ENCODE results near the gene FBXO28. TPM values are rescaled to one million over a fixed set of nuclear protein-coding genes. Genes with fewer than 3 reads are reported as not detected.

FBXO28 gene
- polyA plus RNA-seq, 1 donor (not counting 4 experiments of a cell fraction or from before 2014, with no cell fraction given), result 36.5 TPM

DNA sequence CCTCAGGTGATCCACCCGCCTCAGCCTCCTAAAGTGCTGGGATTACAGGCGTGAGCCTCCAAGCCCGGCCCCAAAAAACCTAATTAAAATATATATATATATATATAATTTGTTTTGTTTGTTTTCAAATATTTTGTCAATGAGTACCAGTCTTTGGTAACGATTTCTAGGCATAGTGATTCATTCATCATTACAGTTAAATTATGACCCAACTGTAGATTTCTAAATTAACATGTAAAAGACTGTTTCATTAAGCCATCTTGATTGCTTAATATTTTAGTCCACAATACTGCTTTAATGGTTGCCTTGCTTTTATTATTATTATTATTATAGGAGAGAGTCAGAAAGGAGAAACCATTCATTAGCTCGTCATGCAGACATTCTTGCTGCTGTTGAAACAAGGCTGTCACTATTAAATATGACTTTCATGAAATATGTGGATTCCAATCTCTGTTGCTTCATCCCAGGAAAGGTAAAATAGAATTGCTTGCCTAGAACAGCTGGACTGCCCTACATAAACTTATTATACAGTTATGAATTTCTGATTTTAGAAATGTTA is 19.9 kb downstream of the FBXO28 start:
- Histone ChIP-seq H3K27ac (ENCODE audit: control insufficient read depth, insufficient read depth, low read length) (peak overlapping the region; percentile 56), H3K9me1 (ENCODE audit: control insufficient read depth, extremely low read depth, insufficient read depth, low read length) (no peaks in the 10 kb centered on the region), H4K20me1 (ENCODE audit: control insufficient read depth, extremely low read depth, insufficient read depth, low read length) (no peaks in the 10 kb centered on the region), H3K9ac (ENCODE audit: control insufficient read depth, extremely low read depth, insufficient read depth, low read length) (no peak overlapping the region), H3K4me1 (ENCODE audit: control insufficient read depth, extremely low read depth, insufficient read depth, low read length) (peaks cover 15% of the 10 kb centered on the region), H2AFZ (ENCODE audit: control insufficient read depth, low read length) (no peak overlapping the region), H3K4me2 (ENCODE audit: control insufficient read depth, extremely low read depth, insufficient read depth, low read depth, low read length) (no peak overlapping the region), H3K79me2 (ENCODE audit: control insufficient read depth, insufficient read depth, low read length) (peaks cover 11% of the 10 kb centered on the region), H3K27me3 (ENCODE audit: control insufficient read depth, extremely low read depth, insufficient read depth, low read length) (no peaks in the 10 kb centered on the region), H3K4me3 (ENCODE audit: control insufficient read depth in 2 of 3, extremely low read depth in 1 of 3, insufficient read depth in 2 of 3, low read depth in 1 of 3, low read length in 3 of 3) (no peak overlapping the region), H3K36me3 (ENCODE audit: control insufficient read depth in 2 of 2, extremely low read depth in 1 of 2, insufficient read depth in 2 of 2, low read length in 2 of 2) (peaks cover 6 to 13% of the 10 kb centered on the region in 2 experiments), H3K9me3 (ENCODE audit: control insufficient read depth, low read depth, low read length) (no peaks in the 10 kb centered on the region)
- dilution Hi-C loops (cut with MboI; ENCODE audit: extremely low pct_ligation_motif_present, low sequenced_read_pairs), result no loop called here
- FAIRE-seq (no peak), DNase-seq (ENCODE audit: low read depth, low spot score) (no peak)
- no peak for TF ChIP-seq EZH2 (IDR thresholded peaks at IDR 0.05; ENCODE audit: low read length)

DNA sequence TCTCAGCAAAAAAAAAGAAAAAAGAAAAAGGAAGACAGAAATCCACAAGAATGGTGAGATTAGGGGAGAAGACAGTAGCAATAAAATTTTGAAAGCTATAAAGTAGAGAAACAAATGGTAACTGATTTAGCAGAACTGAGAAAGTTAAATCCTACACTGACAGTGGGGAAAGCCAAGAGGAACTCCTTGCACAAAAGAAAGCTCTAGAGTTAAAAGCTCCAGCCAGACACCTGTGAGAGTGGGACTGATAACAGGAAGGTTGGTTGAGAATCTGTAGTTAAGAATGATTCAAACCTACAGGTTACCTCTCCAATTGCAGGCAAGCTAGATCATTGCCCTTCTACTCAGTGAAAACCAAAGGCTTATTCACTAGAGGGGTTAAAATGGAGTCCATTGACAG is 23.6 kb downstream of the FBXO28 start:
- dilution Hi-C loops (cut with MboI; ENCODE audit: extremely low pct_ligation_motif_present, low sequenced_read_pairs), result no loop called here
- FAIRE-seq (no peak), DNase-seq (ENCODE audit: low read depth, low spot score) (no peak)
- Histone ChIP-seq H3K4me1 (ENCODE audit: control insufficient read depth, extremely low read depth, insufficient read depth, low read length) (peaks cover 10% of the 10 kb centered on the region), H3K27ac (ENCODE audit: control insufficient read depth, insufficient read depth, low read length) (no peak overlapping the region), H3K9me3 (ENCODE audit: control insufficient read depth, low read depth, low read length) (no peaks in the 10 kb centered on the region), H3K4me3 (ENCODE audit: control insufficient read depth in 2 of 3, extremely low read depth in 1 of 3, insufficient read depth in 2 of 3, low read depth in 1 of 3, low read length in 3 of 3) (no peak overlapping the region), H3K27me3 (ENCODE audit: control insufficient read depth, extremely low read depth, insufficient read depth, low read length) (no peaks in the 10 kb centered on the region), H3K9ac (ENCODE audit: control insufficient read depth, extremely low read depth, insufficient read depth, low read length) (no peak overlapping the region), H3K79me2 (ENCODE audit: control insufficient read depth, insufficient read depth, low read length) (no peaks in the 10 kb centered on the region), H3K4me2 (ENCODE audit: control insufficient read depth, extremely low read depth, insufficient read depth, low read depth, low read length) (no peak overlapping the region), H3K9me1 (ENCODE audit: control insufficient read depth, extremely low read depth, insufficient read depth, low read length) (no peaks in the 10 kb centered on the region), H2AFZ (ENCODE audit: control insufficient read depth, low read length) (no peak overlapping the region), H4K20me1 (ENCODE audit: control insufficient read depth, extremely low read depth, insufficient read depth, low read length) (no peaks in the 10 kb centered on the region), H3K36me3 (ENCODE audit: control insufficient read depth in 2 of 2, extremely low read depth in 1 of 2, insufficient read depth in 2 of 2, low read length in 2 of 2) (peaks cover 5 to 6% of the 10 kb centered on the region in 2 experiments)
- no peak for TF ChIP-seq EZH2 (IDR thresholded peaks at IDR 0.05; ENCODE audit: low read length)
- TF ChIP-seq, protein P1, sequence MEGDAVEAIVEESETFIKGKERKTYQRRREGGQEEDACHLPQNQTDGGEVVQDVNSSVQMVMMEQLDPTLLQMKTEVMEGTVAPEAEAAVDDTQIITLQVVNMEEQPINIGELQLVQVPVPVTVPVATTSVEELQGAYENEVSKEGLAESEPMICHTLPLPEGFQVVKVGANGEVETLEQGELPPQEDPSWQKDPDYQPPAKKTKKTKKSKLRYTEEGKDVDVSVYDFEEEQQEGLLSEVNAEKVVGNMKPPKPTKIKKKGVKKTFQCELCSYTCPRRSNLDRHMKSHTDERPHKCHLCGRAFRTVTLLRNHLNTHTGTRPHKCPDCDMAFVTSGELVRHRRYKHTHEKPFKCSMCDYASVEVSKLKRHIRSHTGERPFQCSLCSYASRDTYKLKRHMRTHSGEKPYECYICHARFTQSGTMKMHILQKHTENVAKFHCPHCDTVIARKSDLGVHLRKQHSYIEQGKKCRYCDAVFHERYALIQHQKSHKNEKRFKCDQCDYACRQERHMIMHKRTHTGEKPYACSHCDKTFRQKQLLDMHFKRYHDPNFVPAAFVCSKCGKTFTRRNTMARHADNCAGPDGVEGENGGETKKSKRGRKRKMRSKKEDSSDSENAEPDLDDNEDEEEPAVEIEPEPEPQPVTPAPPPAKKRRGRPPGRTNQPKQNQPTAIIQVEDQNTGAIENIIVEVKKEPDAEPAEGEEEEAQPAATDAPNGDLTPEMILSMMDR (optimal IDR thresholded peaks at IDR 0.05 in 1 of 3, IDR thresholded peaks at IDR 0.05 in 1 of 3, conservative IDR thresholded peaks at IDR 0.05 in 1 of 3; ENCODE audit: extremely low read depth in 1 of 3, insufficient read depth in 2 of 3, low read length in 3 of 3), result no peak

DNA sequence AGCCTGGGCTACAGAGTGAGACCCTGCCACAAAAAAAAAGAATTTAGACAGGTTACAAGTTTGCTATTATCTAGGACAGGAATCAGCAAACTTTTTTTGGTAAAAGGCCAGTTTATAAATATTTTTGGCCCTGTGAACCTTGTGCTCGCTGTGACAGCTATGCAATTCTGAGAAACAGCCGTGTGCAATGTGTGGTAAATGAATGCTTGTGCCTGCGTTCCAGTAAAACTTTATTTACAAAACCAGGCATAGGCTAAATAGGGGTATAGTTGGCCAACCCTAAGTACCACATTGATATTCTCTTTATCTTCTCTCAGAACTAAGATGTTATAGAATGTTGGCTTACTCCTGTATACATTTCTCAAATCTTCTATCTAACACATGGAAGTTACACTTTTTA is 24.3 kb downstream of the FBXO28 start:
- TF ChIP-seq, protein P1 (optimal IDR thresholded peaks at IDR 0.05 in 1 of 3, IDR thresholded peaks at IDR 0.05 in 1 of 3, conservative IDR thresholded peaks at IDR 0.05 in 1 of 3; ENCODE audit: extremely low read depth in 1 of 3, insufficient read depth in 2 of 3, low read length in 3 of 3), result no peak
- no peak for TF ChIP-seq EZH2 (IDR thresholded peaks at IDR 0.05; ENCODE audit: low read length)
- H3K79me2 ChIP-seq (ENCODE audit: control insufficient read depth, insufficient read depth, low read length), result no peaks in the 10 kb centered on the region
- no peaks in the 10 kb centered on the region for H3K9me1 ChIP-seq (ENCODE audit: control insufficient read depth, extremely low read depth, insufficient read depth, low read length)
- no peak overlapping the region for H2AFZ ChIP-seq (ENCODE audit: control insufficient read depth, low read length)
- H3K4me3 ChIP-seq (ENCODE audit: control insufficient read depth in 2 of 3, extremely low read depth in 1 of 3, insufficient read depth in 2 of 3, low read depth in 1 of 3, low read length in 3 of 3), result no peak overlapping the region
- no peak overlapping the region for H3K27ac ChIP-seq (ENCODE audit: control insufficient read depth, insufficient read depth, low read length)
- DNase-seq (ENCODE audit: low read depth, low spot score) (no peak), FAIRE-seq (no peak)
- no peak overlapping the region for H3K9ac ChIP-seq (ENCODE audit: control insufficient read depth, extremely low read depth, insufficient read depth, low read length)
- H4K20me1 ChIP-seq (ENCODE audit: control insufficient read depth, extremely low read depth, insufficient read depth, low read length), result no peaks in the 10 kb centered on the region
- peaks cover 4% of the 10 kb centered on the region for H3K4me1 ChIP-seq (ENCODE audit: control insufficient read depth, extremely low read depth, insufficient read depth, low read length)
- no peaks in the 10 kb centered on the region for H3K9me3 ChIP-seq (ENCODE audit: control insufficient read depth, low read depth, low read length)
- H3K4me2 ChIP-seq (ENCODE audit: control insufficient read depth, extremely low read depth, insufficient read depth, low read depth, low read length), result no peak overlapping the region
- dilution Hi-C loops (cut with MboI; ENCODE audit: extremely low pct_ligation_motif_present, low sequenced_read_pairs), result no loop called here
- no peaks in the 10 kb centered on the region for H3K27me3 ChIP-seq (ENCODE audit: control insufficient read depth, extremely low read depth, insufficient read depth, low read length)
- H3K36me3 ChIP-seq (ENCODE audit: control insufficient read depth in 2 of 2, extremely low read depth in 1 of 2, insufficient read depth in 2 of 2, low read length in 2 of 2), result peaks cover 5 to 8% of the 10 kb centered on the region in 2 experiments

Measured in keratinocyte (primary cell).